CD4-positive, alpha-beta T cell treated with Interleukin-17A for 1 hour (primary cell): ENCODE results near the gene CAMKK2.

ENCODE experiments used
- DNase-seq: peaks from one replicate; pipeline ENCODE4 v3.0.0-alpha.2; 2020

The CAMKK2 gene

GRCh38 chr12:121189131-121189530 is 107.4 kb downstream of the CAMKK2 start:
- DNase-seq = no peak

- no peak for DNase-seq
Measured at GRCh38 chr12:121188227-121188626, 108.3 kb downstream of the CAMKK2 start.
